OCI-LY7 (cell line): ENCODE measurements around the gene TNFAIP8L3.

Source experiments
- CTCF ChIP-seq: fragments of 200-600 bp; sonication (generic); conservative IDR thresholded peaks from 2 replicates; pipeline ENCODE4 v1.5.1; 2014; ENCODE audit warnings: mild to moderate bottlenecking, antibody characterized with exemption, low read length, moderate library complexity, mixed read lengths
- EZH2phosphoT487 ChIP-seq: fragments of 200-600 bp; sonication (generic); IDR thresholded peaks from 2 replicates; pipeline ENCODE4 v1.6.1; 2018; ENCODE audit warnings: low read depth, borderline replicate concordance, mild to moderate bottlenecking, mixed run types, antibody characterized with exemption, low read length, moderate library complexity, mixed read lengths

DNA sequence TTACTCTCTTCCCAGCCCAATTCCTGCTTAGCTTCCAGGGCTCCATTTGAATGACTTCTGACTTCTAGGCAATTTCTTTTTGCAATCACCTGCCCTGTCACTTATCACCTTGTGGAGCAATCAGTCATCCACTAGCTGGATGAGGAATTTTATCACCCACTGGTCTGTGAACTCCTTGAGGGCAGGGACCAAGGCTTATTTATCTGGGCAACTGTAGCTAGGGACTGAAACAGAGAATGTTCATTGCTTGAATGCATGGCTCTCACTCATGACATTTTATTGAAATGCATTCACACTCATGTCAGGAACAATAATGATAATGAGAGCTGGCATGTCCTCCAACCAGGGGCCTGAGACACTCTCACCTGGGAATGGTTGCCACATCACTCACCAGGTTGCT lies 15.5 kb downstream of the TNFAIP8L3 start:
- TF ChIP-seq CTCF (no peak), EZH2phosphoT487 (no peak)
